ENCODE results near the gene ITGB4.

The ITGB4 gene

GRCh38 chr17:75697651-75698291, 23.5 kb upstream of the ITGB4 start:
- DNase-seq (ENCODE audit: low read depth in 2 of 2), result no peak

DNA sequence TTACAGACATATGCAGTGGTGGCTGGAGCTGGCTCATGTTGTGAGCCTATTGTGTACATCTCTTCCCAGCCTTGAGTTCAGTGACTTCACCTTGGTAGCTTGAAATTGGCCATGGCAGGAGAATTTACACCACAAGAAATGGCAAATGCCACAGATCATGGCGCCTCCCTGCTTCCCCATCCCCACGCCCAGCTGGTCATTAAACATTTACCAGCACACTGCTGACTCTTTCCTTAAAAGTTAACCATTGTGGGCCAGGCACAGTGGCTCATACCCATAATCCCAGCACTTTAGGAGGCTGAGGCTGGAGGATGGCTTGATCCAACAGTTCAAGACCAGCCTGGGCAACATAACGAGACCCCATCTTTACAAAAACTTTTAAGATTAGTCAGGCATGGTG, 22.6 kb upstream of the ITGB4 start:
- no peak for DNase-seq (ENCODE audit: low read depth in 2 of 2)

GRCh38 chr17:75701288-75701687, 20.0 kb upstream of the ITGB4 start:
- DNase-seq (ENCODE audit: low read depth in 2 of 2), result no peak

- DNase-seq (ENCODE audit: low read depth in 2 of 2), result no peak
Observed at GRCh38 chr17:75703191-75703590, 18.1 kb upstream of the ITGB4 start.

DNA sequence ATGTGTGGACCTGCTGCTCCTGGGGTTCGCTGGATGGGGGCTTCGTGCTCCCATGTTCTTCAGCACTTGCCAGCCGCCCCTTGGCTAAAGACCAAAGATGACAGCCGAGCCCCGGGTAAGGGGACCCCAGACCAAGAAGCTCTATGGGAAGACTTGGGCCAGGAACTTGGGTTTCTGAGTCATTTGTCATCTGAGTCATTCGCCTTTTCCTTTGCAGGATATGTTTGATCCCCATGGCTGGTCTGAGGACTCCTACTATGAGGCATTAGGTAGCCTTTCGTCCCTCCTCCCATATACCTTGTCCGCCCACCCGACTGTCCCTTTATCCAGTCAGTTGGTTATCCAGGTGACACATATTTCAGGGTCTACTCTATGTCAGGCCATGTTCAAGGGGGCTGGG, 17.7 kb upstream of the ITGB4 start:
- no peak for DNase-seq (ENCODE audit: low read depth in 2 of 2)

GRCh38 chr17:75704963-75705875, 16.0 kb upstream of the ITGB4 start:
- no peak for DNase-seq (ENCODE audit: low read depth in 2 of 2)

DNA sequence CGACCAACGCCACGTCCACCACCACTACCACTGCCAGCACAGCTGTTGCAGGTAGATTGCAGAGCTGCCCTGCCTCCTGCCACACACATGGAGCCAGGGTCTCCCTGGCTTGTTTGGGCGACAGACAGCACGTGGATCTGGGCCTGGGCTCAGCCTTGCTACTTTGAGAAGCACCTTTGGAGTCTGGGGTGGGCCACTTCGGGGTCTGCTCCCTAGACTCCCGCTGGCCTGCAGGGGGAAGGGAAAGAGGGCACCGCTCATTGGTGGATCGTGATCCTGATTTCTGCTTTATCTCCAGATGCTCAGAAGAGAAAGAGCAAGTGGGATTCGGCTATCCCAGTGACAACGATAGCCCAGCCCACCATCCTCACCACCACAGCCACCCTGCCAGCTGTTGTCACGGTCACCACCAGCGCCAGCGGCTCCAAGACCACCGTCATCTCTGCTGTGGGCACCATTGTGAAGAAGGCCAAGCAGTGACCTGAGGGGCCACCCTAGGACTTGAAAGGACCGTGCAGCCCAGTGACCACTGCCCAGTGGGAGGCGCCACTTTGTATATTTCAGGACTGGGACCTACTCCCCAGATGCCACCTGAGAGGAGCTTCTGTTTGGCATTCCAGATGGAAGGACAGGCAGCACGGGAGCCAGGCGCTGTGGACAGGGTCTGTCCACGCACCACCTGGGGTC, 15.1 kb upstream of the ITGB4 start:
- DNase-seq (ENCODE audit: low read depth in 2 of 2), result no peak

GRCh38 chr17:75707079-75707571, 14.1 kb upstream of the ITGB4 start:
- no peak for DNase-seq (ENCODE audit: low read depth in 2 of 2)

- no peak for DNase-seq (ENCODE audit: low read depth in 2 of 2)
Observed at GRCh38 chr17:75712446-75712845, 8.8 kb upstream of the ITGB4 start.

DNA sequence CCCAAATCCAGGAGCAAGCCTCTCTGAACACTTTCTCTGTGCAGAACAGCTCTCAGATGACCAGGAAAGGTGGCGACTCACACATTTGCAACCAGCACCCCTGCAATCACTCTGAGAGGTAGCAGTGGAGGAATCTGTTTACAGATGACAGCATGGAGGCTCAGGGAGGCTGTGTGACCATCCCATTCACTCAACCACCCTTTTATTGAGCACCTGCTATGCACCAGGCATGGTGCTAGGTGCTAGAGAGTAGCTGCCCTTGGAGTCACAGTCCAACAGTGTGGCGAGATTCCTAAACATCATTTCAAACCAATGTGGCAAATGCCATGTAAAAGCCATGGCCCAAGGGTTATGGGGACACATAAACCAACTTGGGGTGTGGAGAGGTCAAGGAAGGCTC, 1.5 kb upstream of the ITGB4 start:
- DNase-seq (ENCODE audit: low read depth in 2 of 2), result no peak

GRCh38 chr17:75721463-75722011, 278 bp downstream of the ITGB4 start:
- DNase-seq (ENCODE audit: low read depth in 2 of 2), result no peak

DNA sequence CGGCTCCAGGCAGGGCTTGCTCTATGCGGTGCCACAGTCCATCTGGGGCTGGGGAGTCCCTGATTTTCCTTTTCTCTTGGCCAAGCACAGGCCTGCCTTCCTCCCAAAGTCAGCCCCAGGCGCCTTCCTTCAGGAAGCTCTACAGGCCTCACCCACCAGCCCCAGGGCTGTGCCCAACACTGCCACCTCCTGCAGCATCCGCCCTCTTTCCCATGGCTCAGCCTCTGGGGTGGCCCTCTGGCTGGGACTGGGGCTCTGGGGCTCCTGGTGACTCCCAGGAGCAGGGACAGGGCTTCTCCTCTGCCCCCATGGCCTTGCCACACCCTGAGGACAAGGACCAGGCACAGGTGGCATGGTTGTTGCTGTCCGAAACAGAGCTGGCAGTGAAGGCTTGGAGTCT, 817 bp downstream of the ITGB4 start:
- DNase-seq (ENCODE audit: low read depth in 2 of 2), result no peak

DNA sequence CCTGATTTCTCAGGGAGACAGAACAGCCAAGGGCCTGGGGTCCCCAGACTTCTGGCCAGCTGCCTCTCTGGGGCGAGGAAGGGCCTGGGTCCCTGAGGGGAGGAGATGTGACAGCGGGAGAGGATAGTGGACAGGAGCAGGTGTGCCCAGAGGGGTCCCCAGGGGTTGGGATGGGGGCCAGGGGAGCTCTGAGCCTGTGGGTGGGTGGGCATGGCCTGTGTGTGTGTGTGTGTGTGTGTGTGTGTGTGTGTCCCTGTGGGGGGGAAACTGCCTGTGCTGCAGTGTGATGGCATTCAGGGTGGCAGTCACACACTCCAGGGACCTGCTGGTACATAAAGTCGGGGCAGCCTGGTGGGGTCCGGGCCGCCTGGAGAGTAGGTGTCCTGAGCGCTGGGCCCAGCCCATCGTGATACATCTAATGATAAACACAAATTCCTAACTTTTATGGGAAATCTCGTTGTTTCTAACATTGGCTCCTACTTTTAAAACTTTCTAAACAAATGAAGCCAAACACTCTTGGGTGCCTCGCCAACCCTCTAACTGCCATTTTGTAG, 1.4 kb downstream of the ITGB4 start:
- no peak for DNase-seq (ENCODE audit: low read depth in 2 of 2)

- no peak for DNase-seq (ENCODE audit: low read depth in 2 of 2)
Observed at GRCh38 chr17:75723171-75723930, 2.1 kb downstream of the ITGB4 start.

DNA sequence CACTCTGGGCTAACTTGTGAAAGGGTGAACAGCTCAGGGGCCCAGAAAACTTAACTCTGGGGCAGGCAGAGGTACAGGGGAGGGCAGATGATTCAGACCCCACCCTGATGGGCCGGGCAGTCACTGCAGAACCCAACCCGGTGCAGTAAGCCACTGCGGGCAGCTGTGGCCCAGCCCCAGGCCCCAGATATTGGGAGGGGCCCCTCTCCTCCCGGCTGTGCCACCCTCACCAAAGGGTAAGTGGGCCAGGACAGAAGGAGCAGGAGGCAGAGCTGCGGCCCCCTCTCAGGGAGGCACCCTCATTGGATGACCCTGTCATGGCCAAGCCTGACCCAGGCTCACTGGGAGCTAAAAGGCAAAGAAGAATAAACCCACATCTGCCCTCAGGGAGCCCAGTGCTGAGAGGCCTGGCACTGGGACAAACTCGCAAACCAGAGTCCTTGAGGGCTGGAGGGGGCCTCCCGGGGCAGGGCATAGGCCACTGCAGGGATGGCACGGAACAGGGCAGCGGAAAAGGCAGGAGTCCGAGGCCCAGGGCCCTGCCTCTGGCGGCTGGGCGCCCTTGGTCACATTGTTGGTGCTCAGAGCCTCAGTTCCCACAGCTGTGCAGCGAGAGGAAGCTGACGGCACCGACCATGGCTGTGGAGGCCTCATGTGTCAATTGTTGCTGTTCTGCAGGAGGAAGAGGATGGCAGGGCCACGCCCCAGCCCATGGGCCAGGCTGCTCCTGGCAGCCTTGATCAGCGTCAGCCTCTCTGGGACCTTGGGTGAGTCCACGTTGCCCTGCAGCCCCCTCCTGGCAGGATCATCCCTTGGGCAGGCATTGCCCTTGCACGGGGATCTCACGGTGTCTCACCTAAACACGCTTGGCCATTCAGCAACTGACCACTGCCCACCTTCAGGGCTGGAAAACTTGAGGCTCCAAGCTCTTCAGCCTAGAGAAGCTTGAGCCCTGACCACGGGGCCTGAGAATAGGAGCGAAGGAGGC, 3.1 kb downstream of the ITGB4 start:
- no peak for DNase-seq (ENCODE audit: low read depth in 2 of 2)

DNA sequence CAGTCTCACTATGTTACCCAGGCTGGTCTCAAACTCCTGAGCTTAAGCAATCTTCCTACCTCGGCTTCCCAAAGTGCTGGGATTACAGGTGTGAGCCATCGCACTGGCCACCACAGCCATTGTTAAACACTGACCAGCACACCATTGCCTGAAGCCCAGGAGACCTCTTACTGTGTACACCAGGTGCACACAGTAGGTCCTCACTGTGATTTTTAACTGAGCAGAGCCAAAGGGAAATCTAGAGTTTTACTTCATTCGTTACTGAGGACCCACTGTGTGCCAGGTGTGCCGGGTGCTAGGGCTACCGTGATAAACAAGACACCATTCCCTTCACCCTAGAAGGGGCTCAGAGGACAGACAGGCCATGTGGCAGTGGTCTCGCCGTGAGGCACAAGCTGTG, 4.2 kb downstream of the ITGB4 start:
- no peak for DNase-seq (ENCODE audit: low read depth in 2 of 2)

- DNase-seq (ENCODE audit: low read depth in 2 of 2), result no peak
Observed at GRCh38 chr17:75727391-75727790, 6.1 kb downstream of the ITGB4 start.

- DNase-seq (ENCODE audit: low read depth in 2 of 2), result no peak
Observed at GRCh38 chr17:75729351-75729750, 8.1 kb downstream of the ITGB4 start.

- DNase-seq (ENCODE audit: low read depth in 2 of 2), result no peak
Observed at GRCh38 chr17:75730065-75730464, 8.8 kb downstream of the ITGB4 start.
